ENCODE results near the gene CNOT4. TPM values are rescaled to one million over a fixed set of nuclear protein-coding genes. Genes with fewer than 3 reads are reported as not detected.

Gene CNOT4
- total RNA-seq, 1 experiment from 2014 or later = 16.6 TPM

DNA sequence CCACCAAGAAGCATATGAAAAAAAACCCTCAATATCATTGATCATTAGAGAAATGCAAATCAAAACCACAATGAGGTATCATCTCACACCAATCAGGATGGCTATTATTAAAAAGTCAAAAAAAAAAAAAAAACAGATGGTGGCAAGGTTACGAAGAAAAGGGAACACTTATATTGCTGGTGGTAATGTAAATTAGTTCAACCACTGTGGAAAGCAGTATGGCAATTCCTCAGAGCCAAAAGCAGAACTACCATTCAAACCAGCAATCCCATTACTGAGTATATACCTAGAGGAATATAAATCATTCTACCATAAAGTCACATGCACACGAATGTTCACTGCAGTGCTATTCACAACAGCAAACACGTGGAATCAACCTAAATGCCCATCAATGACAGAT lies 46.0 kb downstream of the CNOT4 start:
- Histone ChIP-seq H3K9ac (ENCODE audit: low read length) (no peak overlapping the region), H3K9me3 (ENCODE audit: control insufficient read depth in 1 of 2, insufficient read depth in 1 of 2, low read depth in 1 of 2, low read length in 2 of 2) (no peaks in the 10 kb centered on the region), H3K79me2 (ENCODE audit: insufficient read depth, low read length) (peaks cover 74% of the 10 kb centered on the region), H3K4me1 (ENCODE audit: control insufficient read depth in 1 of 2, insufficient read depth in 2 of 2, low read length in 2 of 2) (no peaks in the 10 kb centered on the region), H3K27me3 (ENCODE audit: insufficient read depth, low read length) (no peaks in the 10 kb centered on the region), H4K20me1 (ENCODE audit: insufficient read depth) (no peaks in the 10 kb centered on the region), H3K27ac (ENCODE audit: low read depth, low read length) (no peak overlapping the region), H3K4me2 (ENCODE audit: low read length) (no peak overlapping the region), H3K4me3 (replicated peaks in 1 of 2; ENCODE audit: low read depth in 1 of 2, low read length in 2 of 2) (no peak overlapping the region), H3K36me3 (ENCODE audit: control insufficient read depth in 1 of 2, insufficient read depth in 2 of 2, low read length in 2 of 2) (no peaks in the 10 kb centered on the region), H3K9me2 (ENCODE audit: insufficient read depth) (no peaks in the 10 kb centered on the region), H2AFZ (ENCODE audit: low read depth, low read length, poor library complexity, severe bottlenecking) (no peak overlapping the region)
- ChIA-PET POLR2A (no interaction called here), CTCF (no interaction called here), RAD21 (ENCODE audit: low non-redundant PET in 1 of 2, low total read pairs in 2 of 2, uncharacterized antibody in 2 of 2, unreplicated experiment in 2 of 2) (no interaction called here)
- intact Hi-C loops (cut with micrococcal nuclease) = no loop called here
- DNase-seq (ENCODE audit: low read depth, low spot score) (no peak), ATAC-seq (no peak)
- BruUV-seq (replicated peaks) = no TSS peak
- TF ChIP-seq, protein P1, sequence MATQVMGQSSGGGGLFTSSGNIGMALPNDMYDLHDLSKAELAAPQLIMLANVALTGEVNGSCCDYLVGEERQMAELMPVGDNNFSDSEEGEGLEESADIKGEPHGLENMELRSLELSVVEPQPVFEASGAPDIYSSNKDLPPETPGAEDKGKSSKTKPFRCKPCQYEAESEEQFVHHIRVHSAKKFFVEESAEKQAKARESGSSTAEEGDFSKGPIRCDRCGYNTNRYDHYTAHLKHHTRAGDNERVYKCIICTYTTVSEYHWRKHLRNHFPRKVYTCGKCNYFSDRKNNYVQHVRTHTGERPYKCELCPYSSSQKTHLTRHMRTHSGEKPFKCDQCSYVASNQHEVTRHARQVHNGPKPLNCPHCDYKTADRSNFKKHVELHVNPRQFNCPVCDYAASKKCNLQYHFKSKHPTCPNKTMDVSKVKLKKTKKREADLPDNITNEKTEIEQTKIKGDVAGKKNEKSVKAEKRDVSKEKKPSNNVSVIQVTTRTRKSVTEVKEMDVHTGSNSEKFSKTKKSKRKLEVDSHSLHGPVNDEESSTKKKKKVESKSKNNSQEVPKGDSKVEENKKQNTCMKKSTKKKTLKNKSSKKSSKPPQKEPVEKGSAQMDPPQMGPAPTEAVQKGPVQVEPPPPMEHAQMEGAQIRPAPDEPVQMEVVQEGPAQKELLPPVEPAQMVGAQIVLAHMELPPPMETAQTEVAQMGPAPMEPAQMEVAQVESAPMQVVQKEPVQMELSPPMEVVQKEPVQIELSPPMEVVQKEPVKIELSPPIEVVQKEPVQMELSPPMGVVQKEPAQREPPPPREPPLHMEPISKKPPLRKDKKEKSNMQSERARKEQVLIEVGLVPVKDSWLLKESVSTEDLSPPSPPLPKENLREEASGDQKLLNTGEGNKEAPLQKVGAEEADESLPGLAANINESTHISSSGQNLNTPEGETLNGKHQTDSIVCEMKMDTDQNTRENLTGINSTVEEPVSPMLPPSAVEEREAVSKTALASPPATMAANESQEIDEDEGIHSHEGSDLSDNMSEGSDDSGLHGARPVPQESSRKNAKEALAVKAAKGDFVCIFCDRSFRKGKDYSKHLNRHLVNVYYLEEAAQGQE (IDR thresholded peaks at IDR 0.05; ENCODE audit: low read depth) = no peak
- TF ChIP-seq ZFX (IDR thresholded peaks at IDR 0.05) = no peak

DNA sequence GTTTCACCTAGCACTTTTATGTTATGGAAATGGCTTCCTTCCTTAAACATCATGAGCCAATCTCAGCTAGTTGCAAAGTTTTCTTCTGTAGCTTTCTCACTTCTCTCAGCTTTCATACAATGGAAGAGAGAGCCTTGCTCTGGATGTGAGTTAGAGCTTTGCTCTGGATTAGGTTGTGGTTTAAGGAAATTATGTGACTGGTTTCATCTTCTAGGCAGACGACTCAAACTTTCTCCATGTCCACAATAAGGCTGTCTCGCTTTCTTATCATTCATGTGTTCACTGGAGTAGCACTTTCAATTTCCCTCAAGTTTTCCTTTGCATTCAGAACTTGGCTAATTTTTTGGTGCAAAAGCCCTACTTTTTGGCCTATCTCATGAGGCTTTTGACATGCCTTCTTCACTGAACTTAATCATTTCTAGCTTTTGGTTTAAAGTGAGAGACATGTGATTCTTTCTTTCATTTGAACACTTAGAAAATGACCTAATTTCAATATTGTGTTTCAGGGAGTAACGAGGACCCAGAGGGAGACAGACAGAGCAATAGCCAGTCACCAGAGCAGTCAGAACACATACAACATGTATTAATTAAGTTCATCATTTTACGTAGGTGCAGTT lies 49.8 kb downstream of the CNOT4 start:
- H2AFZ ChIP-seq (ENCODE audit: low read depth, low read length, poor library complexity, severe bottlenecking) = no peak overlapping the region
- ATAC-seq (no peak), DNase-seq (ENCODE audit: low read depth, low spot score) (no peak)
- H3K79me2 ChIP-seq (ENCODE audit: insufficient read depth, low read length) = peaks cover 85% of the 10 kb centered on the region
- ChIA-PET CTCF (no interaction called here), POLR2A (no interaction called here), RAD21 (ENCODE audit: low non-redundant PET in 1 of 2, low total read pairs in 2 of 2, uncharacterized antibody in 2 of 2, unreplicated experiment in 2 of 2) (no interaction called here)
- no peak overlapping the region for H3K9ac ChIP-seq (ENCODE audit: low read length)
- no peaks in the 10 kb centered on the region for H3K9me2 ChIP-seq (ENCODE audit: insufficient read depth)
- no peak overlapping the region for H3K4me3 ChIP-seq (replicated peaks in 1 of 2; ENCODE audit: low read depth in 1 of 2, low read length in 2 of 2)
- no peak overlapping the region for H3K27ac ChIP-seq (ENCODE audit: low read depth, low read length)
- no peaks in the 10 kb centered on the region for H4K20me1 ChIP-seq (ENCODE audit: insufficient read depth)
- H3K9me3 ChIP-seq (ENCODE audit: control insufficient read depth in 1 of 2, insufficient read depth in 1 of 2, low read depth in 1 of 2, low read length in 2 of 2) = no peaks in the 10 kb centered on the region
- H3K4me2 ChIP-seq (ENCODE audit: low read length) = no peak overlapping the region
- TF ChIP-seq MAX (IDR thresholded peaks at IDR 0.05) (no peak), EZH2phosphoT487 (IDR thresholded peaks at IDR 0.05; ENCODE audit: borderline replicate concordance) (no peak), ZNF274 (IDR thresholded peaks at IDR 0.05; ENCODE audit: low read depth, low read length) (no peak), ZBTB33 (IDR thresholded peaks at IDR 0.05; ENCODE audit: extremely low read depth, insufficient replicate concordance, low read length) (no peak), RAD21 (IDR thresholded peaks at IDR 0.05; ENCODE audit: low read depth) (no peak), EZH2 (IDR thresholded peaks at IDR 0.05) (no peak), CEBPB (IDR thresholded peaks at IDR 0.05; ENCODE audit: low read depth) (no peak)
- TF ChIP-seq, protein P2, sequence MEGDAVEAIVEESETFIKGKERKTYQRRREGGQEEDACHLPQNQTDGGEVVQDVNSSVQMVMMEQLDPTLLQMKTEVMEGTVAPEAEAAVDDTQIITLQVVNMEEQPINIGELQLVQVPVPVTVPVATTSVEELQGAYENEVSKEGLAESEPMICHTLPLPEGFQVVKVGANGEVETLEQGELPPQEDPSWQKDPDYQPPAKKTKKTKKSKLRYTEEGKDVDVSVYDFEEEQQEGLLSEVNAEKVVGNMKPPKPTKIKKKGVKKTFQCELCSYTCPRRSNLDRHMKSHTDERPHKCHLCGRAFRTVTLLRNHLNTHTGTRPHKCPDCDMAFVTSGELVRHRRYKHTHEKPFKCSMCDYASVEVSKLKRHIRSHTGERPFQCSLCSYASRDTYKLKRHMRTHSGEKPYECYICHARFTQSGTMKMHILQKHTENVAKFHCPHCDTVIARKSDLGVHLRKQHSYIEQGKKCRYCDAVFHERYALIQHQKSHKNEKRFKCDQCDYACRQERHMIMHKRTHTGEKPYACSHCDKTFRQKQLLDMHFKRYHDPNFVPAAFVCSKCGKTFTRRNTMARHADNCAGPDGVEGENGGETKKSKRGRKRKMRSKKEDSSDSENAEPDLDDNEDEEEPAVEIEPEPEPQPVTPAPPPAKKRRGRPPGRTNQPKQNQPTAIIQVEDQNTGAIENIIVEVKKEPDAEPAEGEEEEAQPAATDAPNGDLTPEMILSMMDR (IDR thresholded peaks at IDR 0.05 in 2 of 3, conservative IDR thresholded peaks at IDR 0.05 in 1 of 3; ENCODE audit: borderline replicate concordance in 1 of 3, insufficient read depth in 1 of 3, low read depth in 2 of 3, low read length in 2 of 3) = no peak
- no peaks in the 10 kb centered on the region for H3K27me3 ChIP-seq (ENCODE audit: insufficient read depth, low read length)
- no peaks in the 10 kb centered on the region for H3K4me1 ChIP-seq (ENCODE audit: control insufficient read depth in 1 of 2, insufficient read depth in 2 of 2, low read length in 2 of 2)
- H3K36me3 ChIP-seq (ENCODE audit: control insufficient read depth in 1 of 2, insufficient read depth in 2 of 2, low read length in 2 of 2) = no peaks in the 10 kb centered on the region
- no TSS peak for BruUV-seq (replicated peaks)
- intact Hi-C loops (cut with micrococcal nuclease) = no loop called here
